H1 (cell line): ENCODE data around the gene POTEF. TPM values are rescaled to one million over a fixed set of nuclear protein-coding genes. Genes with fewer than 3 reads are reported as not detected.
"Not testable (repeated sequence)": the region's sequence is repeated elsewhere in the genome, so short reads cannot be mapped to it uniquely, and the experiment has no call there.

Experiments
- CTCF ChIA-PET: fragments of 300-600 bp; sonication (Branson Sonifier 250); formaldehyde crosslinking; loops from one replicate; lab custom pipeline; 2021; ENCODE audit not compliant: partially characterized antibody; lab: Charles Lee
- POLR2A ChIA-PET: fragments of 300-600 bp; sonication (Branson Sonifier 250); formaldehyde crosslinking; loops from one replicate; lab custom pipeline; 2021; ENCODE audit warnings: inconsistent platforms; ENCODE audit not compliant: partially characterized antibody; lab: Charles Lee
- DNase-seq, 2 experiments: peaks; one replicate each; pipeline versions ENCODE4 v3.0.0 to v3.0.0-alpha.2; 2010 to 2022; ENCODE audit warnings: low spot score in 2 of 2, low read depth in 1 of 2, mixed read lengths in 1 of 2
- FAIRE-seq: peaks from 2 replicates; lab custom pipeline; 2011; peaks lifted over from hg19 to GRCh38; lab: Jason Lieb, UNC
- H2AFZ ChIP-seq: 2 replicates; pipeline ENCODE4 v1.8.1; 2012; ENCODE audit warnings: low read length, inconsistent platforms
- H2AK5ac ChIP-seq: 2 replicates; pipeline ENCODE4 v1.6.1; 2013; ENCODE audit warnings: low read depth, low read length
- H2BK120ac ChIP-seq: replicated peaks from 2 replicates; pipeline ENCODE3; 2013; ENCODE audit warnings: low read depth, low read length, inconsistent platforms
- H2BK12ac ChIP-seq: 2 replicates; pipeline ENCODE4 v1.6.1; 2013; ENCODE audit warnings: low read depth, low read length
- H2BK15ac ChIP-seq: 2 replicates; pipeline ENCODE4 v1.6.1; 2013; ENCODE audit warnings: low read length
- H2BK20ac ChIP-seq: 2 replicates; pipeline ENCODE4 v1.6.1; 2013; ENCODE audit warnings: low read length
- H2BK5ac ChIP-seq: 2 replicates; pipeline ENCODE4 v1.6.1; 2013; ENCODE audit warnings: low read depth, low read length
- H3K14ac ChIP-seq: 2 replicates; pipeline ENCODE4 v1.6.1; 2013; ENCODE audit warnings: inconsistent platforms; ENCODE audit not compliant: insufficient read length
- H3K18ac ChIP-seq: 2 replicates; pipeline ENCODE4 v1.6.1; 2013; ENCODE audit warnings: low read length; ENCODE audit errors: extremely low read depth
- H3K23ac ChIP-seq: 2 replicates; pipeline ENCODE4 v1.6.1; 2013; ENCODE audit warnings: inconsistent platforms; ENCODE audit not compliant: insufficient read length
- H3K23me2 ChIP-seq: 2 replicates; pipeline ENCODE4 v1.6.1; 2013; ENCODE audit warnings: low read depth, low read length
- H3K27ac ChIP-seq: 2 replicates; pipeline ENCODE4 v1.6.1; 2011; ENCODE audit warnings: low read depth, low read length, inconsistent platforms
- H3K27me3 ChIP-seq, 4 experiments: replicated peaks in 1 of 4; 1 replicate in 1 of 4; 2 replicates in 3 of 4; pipeline versions ENCODE4 v1.6.1 to v1.8.1; 2011 to 2013; ENCODE audit warnings: low read length in 3 of 4, mild to moderate bottlenecking in 3 of 4, inconsistent platforms in 2 of 4, mixed read lengths in 2 of 4, moderate library complexity in 1 of 4; ENCODE audit not compliant: control insufficient read depth in 3 of 4, insufficient read depth in 3 of 4; ENCODE audit errors: extremely low read depth in 1 of 4
- H3K36me3 ChIP-seq, 4 experiments: 2 replicates each; pipeline versions ENCODE4 v1.6.1 to v1.8.1; 2011 to 2013; ENCODE audit warnings: mild to moderate bottlenecking in 4 of 4, low read length in 3 of 4, moderate library complexity in 2 of 4, control low read depth in 1 of 4, inconsistent platforms in 1 of 4; ENCODE audit not compliant: insufficient read depth in 4 of 4, control insufficient read depth in 2 of 4
- H3K4ac ChIP-seq: replicated peaks from 2 replicates; pipeline ENCODE3; 2013; ENCODE audit warnings: low read length, low read depth, mixed read lengths, inconsistent platforms; ENCODE audit not compliant: insufficient read length
- H3K4me1 ChIP-seq, 4 experiments: replicated peaks in 1 of 4; 1 replicate in 1 of 4; 2 replicates in 3 of 4; pipeline versions ENCODE4 v1.6.1 to v1.8.1; 2011 to 2013; ENCODE audit warnings: low read length in 3 of 4, inconsistent platforms in 2 of 4, mixed read lengths in 1 of 4; ENCODE audit not compliant: insufficient read depth in 4 of 4, control insufficient read depth in 3 of 4
- H3K4me2 ChIP-seq, 2 experiments: 2 replicates each; pipeline versions ENCODE4 v1.6.1 to v1.8.1; 2011 to 2013; ENCODE audit warnings: low read depth in 2 of 2, low read length in 2 of 2, control low read depth in 1 of 2, inconsistent platforms in 1 of 2, mild to moderate bottlenecking in 1 of 2; ENCODE audit not compliant: insufficient read depth in 1 of 2
- H3K4me3 ChIP-seq, 4 experiments: fragments of 200-600, 300-600 bp in 1 of 4; sonication (generic), shearing (Covaris generic), sonication (Bioruptor Twin) in 1 of 4; 2 replicates each; pipeline versions ENCODE4 v1.5.1 to v1.8.1; 2011 to 2016; ENCODE audit warnings: low read length in 4 of 4, low read depth in 3 of 4, control low read depth in 2 of 4, inconsistent platforms in 2 of 4, mild to moderate bottlenecking in 2 of 4, mixed read lengths in 1 of 4, moderate library complexity in 1 of 4; ENCODE audit not compliant: insufficient read depth in 2 of 4; ENCODE audit errors: extremely low read depth in 1 of 4
- H3K56ac ChIP-seq: replicated peaks from 2 replicates; pipeline ENCODE3; 2013; ENCODE audit warnings: low read depth, mild to moderate bottlenecking, mixed read lengths, low read length, inconsistent platforms; ENCODE audit not compliant: insufficient read length
- H3K79me1 ChIP-seq: 2 replicates; pipeline ENCODE4 v1.6.1; 2013; ENCODE audit warnings: low read depth, low read length, control low read depth
- H3K79me2 ChIP-seq, 2 experiments: 2 replicates each; pipeline versions ENCODE4 v1.6.1 to v1.8.1; 2012 to 2013; ENCODE audit warnings: low read length in 2 of 2, mild to moderate bottlenecking in 2 of 2, inconsistent platforms in 1 of 2; ENCODE audit not compliant: insufficient read depth in 2 of 2, control insufficient read depth in 1 of 2
- H3K9ac ChIP-seq, 4 experiments: replicated peaks in 1 of 4; 1 replicate in 1 of 4; 2 replicates in 3 of 4; pipeline versions ENCODE4 v1.6.1 to v1.8.1; 2011 to 2013; ENCODE audit warnings: low read depth in 3 of 4, low read length in 3 of 4, control low read depth in 2 of 4, mild to moderate bottlenecking in 2 of 4, moderate library complexity in 2 of 4, inconsistent platforms in 1 of 4; ENCODE audit errors: extremely low read depth in 1 of 4
- H3K9me3 ChIP-seq, 2 experiments: 2 replicates each; pipeline versions ENCODE4 v1.6.1 to v1.8.1; 2012 to 2013; ENCODE audit warnings: mild to moderate bottlenecking in 2 of 2, moderate library complexity in 2 of 2, control low read depth in 1 of 2, inconsistent platforms in 1 of 2, low read depth in 1 of 2, low read length in 1 of 2, mixed read lengths in 1 of 2; ENCODE audit not compliant: insufficient read depth in 2 of 2
- H4K20me1 ChIP-seq, 2 experiments: replicated peaks in 1 of 2; 2 replicates each; pipeline versions ENCODE3 to v1.8.1; 2011 to 2013; ENCODE audit warnings: inconsistent platforms in 2 of 2, low read length in 2 of 2, mild to moderate bottlenecking in 1 of 2; ENCODE audit not compliant: insufficient read depth in 2 of 2, control insufficient read depth in 1 of 2
- H4K5ac ChIP-seq: 2 replicates; pipeline ENCODE4 v1.6.1; 2013; ENCODE audit warnings: low read length, low read depth, mixed read lengths, inconsistent platforms; ENCODE audit not compliant: insufficient read length
- H4K8ac ChIP-seq: 2 replicates; pipeline ENCODE4 v1.8.0; 2013; ENCODE audit warnings: mild to moderate bottlenecking, moderate library complexity, low read length, inconsistent platforms; ENCODE audit not compliant: insufficient read depth; ENCODE audit errors: extremely low read depth
- H4K91ac ChIP-seq: replicated peaks from 2 replicates; pipeline ENCODE3; 2013; ENCODE audit warnings: low read length, mixed read lengths, inconsistent platforms; ENCODE audit not compliant: insufficient read length
- WGBS, 2 experiments: shearing (Covaris generic) in 1 of 2; methylation state at CpG; one replicate each; pipeline versions ENCODE4 v1.1.6 to v1.1.7; 2013 to 2015; ENCODE audit warnings: low lambda C conversion rate in 2 of 2, mixed read lengths in 2 of 2, inconsistent platforms in 1 of 2, low coverage in 1 of 2, missing lambda C conversion rate in 1 of 2; ENCODE audit not compliant: insufficient replicate concordance in 2 of 2, insufficient coverage in 1 of 2, insufficient read length in 1 of 2; ENCODE audit errors: extremely low coverage in 1 of 2, missing lambda C conversion rate in 1 of 2; 5-methylcytosine and 5-hydroxymethylcytosine counted together
- polyA plus RNA-seq, 7 experiments: library from polyadenylated mRNA; depleted of rRNA in 3 of 7; stranded (reverse) in 5 of 7; unstranded in 2 of 7; fragments of >200 nt in 5 of 7; fragments of 200-250 nt in 2 of 7; gene quantifications; 1 replicate in 5 of 7; 2 replicates in 1 of 7; 4 replicates in 1 of 7; pipeline versions ENCODE4 v1.2.1 to v1.2.3, GENCODE V29; 2011 to 2013; ENCODE audit warnings: missing spikeins in 2 of 7, mixed read lengths in 2 of 7
- total RNA-seq: library from RNA; stranded (reverse); fragmentation: NEBNext Ultra II Directional; extraction: Animal tissue kit (Norgen Biotek cat#: 25700); gene quantifications from 2 replicates; pipeline ENCODE4 v1.2.1, GENCODE V29; 2021

The POTEF gene
- total and polyA plus RNA-seq, 2 of the 8 experiments (the other 6 are each of a cell fraction or from before 2014, with no cell fraction given): 0.24 to 0.36 TPM

DNA sequence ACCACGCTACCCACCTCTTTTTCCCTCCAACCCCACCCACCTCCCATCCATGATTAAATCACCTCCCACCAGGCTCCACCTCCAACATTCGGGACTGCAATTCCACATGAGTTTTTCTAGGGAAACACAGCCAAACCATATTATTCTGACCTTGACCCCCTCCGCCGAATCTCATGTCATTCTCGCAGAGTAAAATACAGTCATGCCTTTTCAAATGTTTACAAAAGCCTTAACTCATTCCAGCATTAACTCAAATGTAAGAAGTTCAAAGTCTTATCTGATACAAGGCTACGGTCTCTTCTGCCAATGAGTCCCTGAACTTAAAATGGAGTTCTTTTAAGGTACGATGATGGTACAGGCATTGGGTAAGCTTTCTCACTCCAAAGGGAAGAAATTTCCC lies 72.7 kb downstream of the POTEF start:
- H4K20me1 ChIP-seq, H3K4me2 ChIP-seq, H3K14ac ChIP-seq, H2BK5ac ChIP-seq, H3K23ac ChIP-seq, H2AFZ ChIP-seq, POLR2A ChIA-PET, H4K8ac ChIP-seq, H3K23me2 ChIP-seq, H3K27me3 ChIP-seq, H3K79me1 ChIP-seq, H3K18ac ChIP-seq, H4K91ac ChIP-seq, H3K36me3 ChIP-seq, H3K9me3 ChIP-seq, H3K27ac ChIP-seq, H2AK5ac ChIP-seq, H2BK15ac ChIP-seq, H3K4me3 ChIP-seq, H2BK12ac ChIP-seq, DNase-seq, H2BK20ac ChIP-seq, H4K5ac ChIP-seq, H3K4me1 ChIP-seq, H3K4ac ChIP-seq, H3K56ac ChIP-seq, H2BK120ac ChIP-seq, CTCF ChIA-PET, H3K79me2 ChIP-seq, FAIRE-seq, H3K9ac ChIP-seq: not testable (repeated sequence)
- WGBS, 2 experiments: 40% methylated on average over 2 of the region's 7 CpGs; no CpG with 5 or more reads in 1 of the 2 experiments

GRCh38 chr2:130053217-130053911 lies 75.7 kb downstream of the POTEF start:
- H3K56ac ChIP-seq, H2BK12ac ChIP-seq, H3K36me3 ChIP-seq, H2AFZ ChIP-seq, H3K23me2 ChIP-seq, H3K9ac ChIP-seq, H2BK20ac ChIP-seq, H4K91ac ChIP-seq, H3K4me3 ChIP-seq, FAIRE-seq, H2BK5ac ChIP-seq, H4K20me1 ChIP-seq, H3K4me2 ChIP-seq, H3K4me1 ChIP-seq, H3K14ac ChIP-seq, H4K5ac ChIP-seq, H3K9me3 ChIP-seq, CTCF ChIA-PET, H3K27me3 ChIP-seq, H3K4ac ChIP-seq, H3K18ac ChIP-seq, H2BK15ac ChIP-seq, H2AK5ac ChIP-seq, H2BK120ac ChIP-seq, H4K8ac ChIP-seq, H3K79me2 ChIP-seq, DNase-seq, H3K79me1 ChIP-seq, POLR2A ChIA-PET, H3K23ac ChIP-seq, H3K27ac ChIP-seq: not testable (repeated sequence)
- WGBS, 2 experiments: 94% methylated on average over 3 of the region's 7 CpGs; no CpG with 5 or more reads in 1 of the 2 experiments
